K562 (cell line): ENCODE measurements around the gene RPL7A. TPM values are rescaled to one million over a fixed set of nuclear protein-coding genes. Genes with fewer than 3 reads are reported as not detected.

Experiments
- ATAC-seq: fragments of 200-7000 bp; cut with Tn5 transposase; 3 replicates; pipeline ENCODE4 v1.9.1; 2020; ENCODE audit warnings: moderate library complexity
- BruUV-seq: library from RNA; stranded (reverse); fragments of 400-500 nt; replicated peaks from 2 replicates; lab custom pipeline; 2021; lab: Mats Ljungman, UMichigan
- CTCF ChIA-PET: fragments of 300-600 bp; formaldehyde crosslinking; extraction: SDS; loops from one replicate; lab custom pipeline; 2021; ENCODE audit warnings: low intra/inter-chr PET ratio; lab: Yijun Ruan, JAX
- POLR2A ChIA-PET: fragments of 300-600, 350-650 bp; sonication (Branson Sonifier 250); formaldehyde crosslinking; extraction: SDS; loops from one replicate; lab custom pipeline; 2021; ENCODE audit warnings: antibody characterized with exemption, inconsistent platforms; lab: Yijun Ruan, JAX
- DNase-seq, 4 experiments: peaks; one replicate each; pipeline versions ENCODE4 v3.0.0 to v3.0.0-alpha.2; 2011 to 2018; ENCODE audit warnings: low spot score in 3 of 4, mixed read lengths in 3 of 4; ENCODE audit errors: extremely low read depth in 1 of 4
- FAIRE-seq: peaks from 2 replicates; lab custom pipeline; 2011; peaks lifted over from hg19 to GRCh38; lab: Jason Lieb, UNC
- H2AFZ ChIP-seq: 2 replicates; pipeline ENCODE4 v1.6.0; 2011; ENCODE audit warnings: low read depth, low read length, control low read depth, inconsistent platforms
- H3K27ac ChIP-seq: fragments of 200-600 bp; 3 replicates; pipeline ENCODE4 v1.8.0; 2011; ENCODE audit warnings: low read depth, mild to moderate bottlenecking, control low read depth, inconsistent platforms, low read length, moderate library complexity, mixed read lengths; ENCODE audit errors: extremely low read depth
- H3K27me3 ChIP-seq, 2 experiments: fragments of 300-600 bp in 1 of 2; 2 replicates in 1 of 2; 3 replicates in 1 of 2; pipeline versions ENCODE4 v1.6.0 to v1.8.0; 2011; ENCODE audit warnings: inconsistent platforms in 2 of 2, low read length in 2 of 2, mild to moderate bottlenecking in 1 of 2, mixed read lengths in 1 of 2, moderate library complexity in 1 of 2; ENCODE audit not compliant: control insufficient read depth in 2 of 2, insufficient read depth in 2 of 2
- H3K36me3 ChIP-seq: fragments of 300-600 bp; 3 replicates; pipeline ENCODE4 v1.8.0; 2011; ENCODE audit warnings: mild to moderate bottlenecking, low read length, inconsistent platforms; ENCODE audit not compliant: control insufficient read depth, insufficient read depth
- H3K4me1 ChIP-seq, 2 experiments: fragments of 200-600 bp in 1 of 2; replicated peaks in 1 of 2; 2 replicates in 1 of 2; 3 replicates in 1 of 2; pipeline versions ENCODE4 v1.5.1 to v1.8.0; 2011; ENCODE audit warnings: inconsistent platforms in 2 of 2, low read length in 2 of 2, mild to moderate bottlenecking in 1 of 2, mixed read lengths in 1 of 2, moderate library complexity in 1 of 2; ENCODE audit not compliant: control insufficient read depth in 2 of 2, insufficient read depth in 2 of 2
- H3K4me2 ChIP-seq: 2 replicates; pipeline ENCODE4 v1.6.1; 2011; ENCODE audit warnings: low read length, control low read depth, inconsistent platforms, mixed read lengths; ENCODE audit not compliant: insufficient read depth
- H3K4me3 ChIP-seq: fragments of 200-600 bp; sonication (generic), shearing (Covaris generic); 2 replicates; pipeline ENCODE4 v1.5.1; 2016; ENCODE audit warnings: control low read depth, inconsistent platforms
- H3K79me2 ChIP-seq: fragments of 200-600 bp; 3 replicates; pipeline ENCODE4 v1.8.0; 2011; ENCODE audit warnings: low read length, inconsistent platforms; ENCODE audit not compliant: control insufficient read depth, insufficient read depth
- H3K9ac ChIP-seq, 2 experiments: 2 replicates each; pipeline versions ENCODE4 v1.6.0 to v1.6.1; 2011; ENCODE audit warnings: low read depth in 2 of 2, low read length in 2 of 2, control low read depth in 1 of 2, inconsistent platforms in 1 of 2, mild to moderate bottlenecking in 1 of 2, mixed read lengths in 1 of 2; ENCODE audit not compliant: insufficient read depth in 1 of 2
- H3K9me1 ChIP-seq: one replicate; pipeline ENCODE4 v1.6.0; 2011; ENCODE audit warnings: inconsistent platforms, mild to moderate bottlenecking, low read length, moderate library complexity; ENCODE audit not compliant: control insufficient read depth, insufficient read depth
- H3K9me3 ChIP-seq: replicated peaks from 2 replicates; pipeline ENCODE4 v1.5.1; 2011; ENCODE audit warnings: low read depth, low read length, inconsistent platforms; ENCODE audit not compliant: control insufficient read depth, insufficient read depth
- H4K20me1 ChIP-seq: replicated peaks from 2 replicates; pipeline ENCODE4 v1.6.1; 2011; ENCODE audit warnings: low read length, inconsistent platforms, mixed read lengths; ENCODE audit not compliant: control insufficient read depth, insufficient read depth
- CBX1 ChIP-seq: sonication (generic); IDR thresholded peaks from 2 replicates; pipeline ENCODE4 v1.6.1; 2016; ENCODE audit warnings: antibody characterized with exemption, low read depth, mild to moderate bottlenecking
- CCNT2 ChIP-seq: IDR thresholded peaks from 2 replicates; pipeline ENCODE4 v1.6.1; 2011; ENCODE audit warnings: borderline replicate concordance, low read depth, mild to moderate bottlenecking, moderate library complexity, mixed read lengths, low read length; ENCODE audit not compliant: insufficient read length; ENCODE audit errors: extremely low read depth
- CHAMP1 ChIP-seq: fragments of 450-650 bp; IDR thresholded peaks from 2 replicates; pipeline ENCODE4 v1.6.1; 2016; ENCODE audit warnings: mild to moderate bottlenecking
- CXXC5 ChIP-seq: fragments of 250-450 bp; sonication (Bioruptor Pico); IDR thresholded peaks from 2 replicates; pipeline ENCODE4 v1.8.0; 2022; ENCODE audit warnings: inconsistent platforms, mild to moderate bottlenecking, moderate library complexity
- DACH1 ChIP-seq: fragments of 450-650 bp; IDR thresholded peaks from 2 replicates; pipeline ENCODE4 v1.6.1; 2018; ENCODE audit not compliant: partially characterized antibody
- GABPB1 ChIP-seq: sonication (generic); formaldehyde crosslinking; IDR thresholded peaks from 2 replicates; pipeline ENCODE4 v1.8.0; 2022; ENCODE audit warnings: mild to moderate bottlenecking, missing genetic modification reagents
- GABPB2 ChIP-seq: fragments of 250-450 bp; sonication (Bioruptor Pico); conservative IDR thresholded peaks from 2 replicates; pipeline ENCODE4 v1.5.1; 2021; ENCODE audit warnings: mild to moderate bottlenecking
- HDGF ChIP-seq: fragments of 450-650 bp; IDR thresholded peaks from 2 replicates; pipeline ENCODE4 v1.6.1; 2016
- HMG20A ChIP-seq: fragments of 450-650 bp; formaldehyde crosslinking; conservative IDR thresholded peaks from 2 replicates; pipeline ENCODE4 v1.4.0; 2020; ENCODE audit warnings: mild to moderate bottlenecking, mixed read lengths
- ILF3 ChIP-seq: fragments of 450-650 bp; IDR thresholded peaks from 2 replicates; pipeline ENCODE4 v1.6.1; 2018; ENCODE audit warnings: antibody characterized with exemption, mild to moderate bottlenecking, moderate library complexity, borderline replicate concordance
- KDM5B ChIP-seq: fragments of 200-600 bp; sonication (generic); IDR thresholded peaks from 2 replicates; pipeline ENCODE4 v1.6.1; 2012; ENCODE audit warnings: low read depth, mild to moderate bottlenecking, moderate library complexity, low read length, control low read depth, inconsistent platforms; ENCODE audit not compliant: insufficient replicate concordance
- MCM5 ChIP-seq: fragments of 450-650 bp; IDR thresholded peaks from 2 replicates; pipeline ENCODE4 v1.6.1; 2016; ENCODE audit warnings: low read depth
- MYNN ChIP-seq, 2 experiments: sonication (generic); formaldehyde crosslinking in 1 of 2; IDR thresholded peaks; 2 replicates each; pipeline versions ENCODE4 v1.5.0 to v1.6.1; 2016 to 2020; ENCODE audit warnings: antibody characterized with exemption in 1 of 2, missing genetic modification reagents in 1 of 2
- NCOA2 ChIP-seq, 2 experiments: fragments of 450-650 bp; IDR thresholded peaks; 2 replicates each; pipeline ENCODE4 v1.6.1; 2018; ENCODE audit warnings: mild to moderate bottlenecking in 2 of 2, moderate library complexity in 1 of 2; ENCODE audit not compliant: partially characterized antibody in 2 of 2
- RB1 ChIP-seq: fragments of 450-650 bp; IDR thresholded peaks from 2 replicates; pipeline ENCODE4 v1.6.1; 2017; ENCODE audit warnings: low read depth, mild to moderate bottlenecking
- ZNF445 ChIP-seq: fragments of 250-450 bp; sonication (Bioruptor Pico); IDR thresholded peaks from 2 replicates; pipeline ENCODE4 v1.4.0; 2020; ENCODE audit warnings: low read depth, mild to moderate bottlenecking, moderate library complexity
- ZNF717 ChIP-seq: fragments of 250-450 bp; sonication (Bioruptor Pico); IDR thresholded peaks from 2 replicates; pipeline ENCODE4 v1.5.0; 2021
- WGBS: fragments of 100-300 bp; shearing (Covaris generic); methylation state at CpG from one replicate; pipeline ENCODE4 v1.1.6; 2016; ENCODE audit warnings: low coverage, mixed read lengths; ENCODE audit not compliant: insufficient coverage; ENCODE audit errors: missing lambda C conversion rate; 5-methylcytosine and 5-hydroxymethylcytosine counted together
- in situ Hi-C: fragments of 300-500 bp; cut with MboI; formaldehyde crosslinking; loops from 4 replicates; pipeline ENCODE4 v1.15.0; 2018; ENCODE audit warnings: inconsistent platforms, mixed read lengths
- intact Hi-C: fragments of 100-400 bp; cut with micrococcal nuclease; formaldehyde crosslinking; loops from 2 replicates; pipeline ENCODE4 v1.14.2; 2022
- polyA plus RNA-seq, 8 experiments: library from polyadenylated mRNA; depleted of rRNA in 4 of 8; stranded (reverse) in 5 of 8; unstranded in 3 of 8; fragments of >200 nt; fragmentation: Nextera tagmentation in 2 of 8; fragmentation: Illumina TruSeq in 1 of 8; extraction: Ambion mirVana in 2 of 8; extraction: Trizol in 1 of 8; gene quantifications; 2 replicates each; pipeline versions ENCODE4 v1.2.1 to v1.2.3, GENCODE V29; 2011 to 2014; ENCODE audit warnings: inconsistent platforms in 1 of 8, missing spikeins in 1 of 8
- total RNA-seq, 7 experiments: library from RNA; depleted of rRNA in 6 of 7; stranded (reverse); fragments of >200 nt in 6 of 7; fragmentation: Illumina TruSeq in 2 of 7; extraction: Trizol in 2 of 7; gene quantifications; 2 replicates each; pipeline versions ENCODE4 v1.2.1 to v1.2.3, GENCODE V29; 2011 to 2021; ENCODE audit warnings: low replicate concordance in 1 of 7
- TF ChIP-seq, protein P1 (sequence below): fragments of 450-650 bp; formaldehyde crosslinking; IDR thresholded peaks from 2 replicates; pipeline ENCODE4 v1.4.0; 2020; ENCODE audit warnings: mild to moderate bottlenecking, moderate library complexity

Gene RPL7A
- total and polyA plus RNA-seq, 9 of the 15 experiments (the other 6 are each of a cell fraction or from before 2014, with no cell fraction given), result 1,935 to 3,760 (median 2,652) TPM

DNA sequence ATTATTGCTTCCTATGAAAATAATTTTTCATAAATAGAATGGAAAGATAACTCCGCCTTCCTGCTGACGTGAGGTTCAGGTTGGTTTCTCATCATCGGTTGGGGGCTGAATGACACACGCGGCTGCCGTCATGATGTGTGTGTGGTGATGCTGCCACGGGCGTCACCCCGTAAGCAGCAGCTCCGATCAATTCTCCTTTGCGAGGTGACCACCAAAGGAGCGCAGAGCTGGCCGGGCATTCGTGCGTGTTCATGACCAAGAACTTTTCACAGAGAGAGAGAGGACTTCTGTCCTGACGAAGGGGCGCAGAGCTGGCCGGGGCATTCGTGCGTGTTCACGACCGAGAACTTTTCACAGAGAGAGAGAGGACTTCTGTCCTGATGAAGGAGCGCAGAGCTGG, 42.3 kb upstream of the RPL7A start:
- no peak for FAIRE-seq
- BruUV-seq, result no TSS peak
- ChIA-PET CTCF (no interaction called here), POLR2A (interaction anchor here (0.6 to 1.9 kb wide), 5 partner anchors 19 to 252 kb away, joined by 3 to 6 read pairs (median 3); no protein-coding TSS in a partner anchor)
- no peaks in the 10 kb centered on the region for H4K20me1 ChIP-seq
- H3K9ac ChIP-seq, result no peak overlapping the region
- no peaks in the 10 kb centered on the region for H3K79me2 ChIP-seq
- WGBS, result 64% methylated on average over 17 of the region's 23 CpGs
- peaks cover 4% of the 10 kb centered on the region for H3K9me3 ChIP-seq
- no peak for DNase-seq
- H3K4me2 ChIP-seq, result 0 out of 2 replicates have a peak overlapping the region, but pooled peaks have one; percentile 37
- intact Hi-C loops, result no loop called here
- no peak overlapping the region for H3K4me3 ChIP-seq
- ATAC-seq, result no peak
- TF ChIP-seq KDM5B, result no peak
- TF ChIP-seq GABPB1 (CRISPR knock-in tag), result no peak
- no peak for TF ChIP-seq GABPB2 (CRISPR knock-in tag)
- no peak for TF ChIP-seq ZNF717
- no peak for TF ChIP-seq CXXC5 (CRISPR knock-in tag)
- TF ChIP-seq CCNT2, result no peak
- TF ChIP-seq HMG20A (CRISPR knock-in tag), result no peak
- no peak for TF ChIP-seq MYNN (IDR thresholded peaks at IDR 0.05)
- TF ChIP-seq MYNN (CRISPR knock-in tag; IDR thresholded peaks at IDR 0.05), result no peak
- TF ChIP-seq CBX1, result no peak
- TF ChIP-seq ILF3, result no peak
- TF ChIP-seq MCM5, result no peak
- no peak for TF ChIP-seq ZNF445
- no peak for TF ChIP-seq RB1
- no peak for TF ChIP-seq HDGF
- TF ChIP-seq DACH1, result no peak
- TF ChIP-seq CHAMP1, result no peak
- no peak for TF ChIP-seq NCOA2 (IDR thresholded peaks at IDR 0.05; ENCODE audit: partially characterized antibody in 2 of 2)
- TF ChIP-seq, protein P1, sequence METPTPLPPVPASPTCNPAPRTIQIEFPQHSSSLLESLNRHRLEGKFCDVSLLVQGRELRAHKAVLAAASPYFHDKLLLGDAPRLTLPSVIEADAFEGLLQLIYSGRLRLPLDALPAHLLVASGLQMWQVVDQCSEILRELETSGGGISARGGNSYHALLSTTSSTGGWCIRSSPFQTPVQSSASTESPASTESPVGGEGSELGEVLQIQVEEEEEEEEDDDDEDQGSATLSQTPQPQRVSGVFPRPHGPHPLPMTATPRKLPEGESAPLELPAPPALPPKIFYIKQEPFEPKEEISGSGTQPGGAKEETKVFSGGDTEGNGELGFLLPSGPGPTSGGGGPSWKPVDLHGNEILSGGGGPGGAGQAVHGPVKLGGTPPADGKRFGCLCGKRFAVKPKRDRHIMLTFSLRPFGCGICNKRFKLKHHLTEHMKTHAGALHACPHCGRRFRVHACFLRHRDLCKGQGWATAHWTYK (CRISPR knock-in tag), result no peak
- H3K4me1 ChIP-seq, result peaks cover 3 to 16% of the 10 kb centered on the region in 2 experiments; a peak in 3 of 5 replicates
- peaks cover 0 to 7% of the 10 kb centered on the region in 2 experiments; a peak in 1 of 5 replicates for H3K27me3 ChIP-seq
- no peak overlapping the region for H3K27ac ChIP-seq
- no peaks in the 10 kb centered on the region for H3K9me1 ChIP-seq
- no peaks in the 10 kb centered on the region for H3K36me3 ChIP-seq
- peak overlapping the region; percentile 76 for H2AFZ ChIP-seq
- in situ Hi-C loops, result no loop called here
